Kidney epithelial cell (primary cell): ENCODE measurements around the gene BRMS1. TPM values are rescaled to one million over a fixed set of nuclear protein-coding genes. Genes with fewer than 3 reads are reported as not detected.

Experiments used
- DNase-seq: peaks from one replicate; pipeline ENCODE4 v3.0.0-alpha.2; 2010; ENCODE audit warnings: low read depth
- H3K27me3 ChIP-seq: 2 replicates; pipeline ENCODE4 v1.6.0; 2011; ENCODE audit warnings: low read length; ENCODE audit not compliant: control insufficient read depth, insufficient read depth
- H3K36me3 ChIP-seq: 2 replicates; pipeline ENCODE4 v1.5.1; 2011; ENCODE audit warnings: low read length; ENCODE audit not compliant: control insufficient read depth, insufficient read depth
- H3K4me3 ChIP-seq: 2 replicates; pipeline ENCODE4 v1.5.1; 2011; ENCODE audit warnings: low read depth, mild to moderate bottlenecking, control low read depth, low read length
- CTCF ChIP-seq: IDR thresholded peaks from 2 replicates; pipeline ENCODE4 v1.5.1; 2011; ENCODE audit warnings: mild to moderate bottlenecking, moderate library complexity, low read length, control low read depth, inconsistent platforms; ENCODE audit not compliant: insufficient read depth, poor library complexity, severe bottlenecking
- total RNA-seq: library from RNA; depleted of rRNA; stranded (reverse); fragments of >200 nt; gene quantifications from 2 replicates; pipeline ENCODE4 v1.2.3, GENCODE V29; 2015

Gene BRMS1
- total RNA-seq, 1 donor from 2014 or later: 84.9 TPM

GRCh38 chr11:66317322-66317722 is 27.6 kb downstream of the BRMS1 start:
- no peak for TF ChIP-seq CTCF
- Histone ChIP-seq H3K4me3 (no peak overlapping the region), H3K27me3 (peaks cover 2% of the 10 kb centered on the region), H3K36me3 (no peaks in the 10 kb centered on the region)
- no peak for DNase-seq

GRCh38 chr11:66316849-66317251 is 28.1 kb downstream of the BRMS1 start, which contains the start of gene CD248:
TSS of gene CD248 (minus strand) at chr11:66317044. CDS start at chr11:66317027, 17 bp downstream.
- Histone ChIP-seq H3K4me3 (no peak within 1 kb of the TSS), H3K36me3 (no peaks in the 10 kb centered on the region), H3K27me3 (peaks cover 2% of the 10 kb centered on the region)
- no peak for TF ChIP-seq CTCF
- no peak for DNase-seq

GRCh38 chr11:66315921-66316811 is 28.7 kb downstream of the BRMS1 start:
- DNase-seq: no peak
- peaks cover 2% of the 10 kb centered on the region for H3K27me3 ChIP-seq
- H3K36me3 ChIP-seq: no peaks in the 10 kb centered on the region
- TF ChIP-seq CTCF: no peak
- no peak overlapping the region for H3K4me3 ChIP-seq

- Histone ChIP-seq H3K27me3 (peaks cover 2% of the 10 kb centered on the region), H3K36me3 (no peaks in the 10 kb centered on the region), H3K4me3 (no peak overlapping the region)
- TF ChIP-seq CTCF: no peak
- no peak for DNase-seq
Measured at GRCh38 chr11:66315498-66315885, 29.4 kb downstream of the BRMS1 start.

GRCh38 chr11:66314561-66315497 is 30.1 kb downstream of the BRMS1 start:
- no peak for TF ChIP-seq CTCF
- DNase-seq: no peak

More at GRCh38 chr11:66314561-66315497, 30.1 kb downstream of the BRMS1 start:
- H3K4me3 ChIP-seq: no peak overlapping the region
- no peaks in the 10 kb centered on the region for H3K36me3 ChIP-seq
- H3K27me3 ChIP-seq: peaks cover 2% of the 10 kb centered on the region
